C4-2B (cell line): Measurements from ENCODE around the gene CCL14.

Source experiments
- CTCF ChIP-seq: fragments of 450-650 bp; conservative IDR thresholded peaks from 2 replicates; pipeline ENCODE4 v1.5.1; 2017; ENCODE audit warnings: mild to moderate bottlenecking
- ZFX ChIP-seq: fragments of 450-650 bp; IDR thresholded peaks from 2 replicates; pipeline ENCODE4 v1.6.1; 2017

- TF ChIP-seq CTCF (no peak), ZFX (no peak)
These were observed 37.1 kb downstream of the CCL14 start for GRCh38 chr17:35949401-35949800.
